ENCODE measurements around the gene MEGF8.

The MEGF8 gene

DNA sequence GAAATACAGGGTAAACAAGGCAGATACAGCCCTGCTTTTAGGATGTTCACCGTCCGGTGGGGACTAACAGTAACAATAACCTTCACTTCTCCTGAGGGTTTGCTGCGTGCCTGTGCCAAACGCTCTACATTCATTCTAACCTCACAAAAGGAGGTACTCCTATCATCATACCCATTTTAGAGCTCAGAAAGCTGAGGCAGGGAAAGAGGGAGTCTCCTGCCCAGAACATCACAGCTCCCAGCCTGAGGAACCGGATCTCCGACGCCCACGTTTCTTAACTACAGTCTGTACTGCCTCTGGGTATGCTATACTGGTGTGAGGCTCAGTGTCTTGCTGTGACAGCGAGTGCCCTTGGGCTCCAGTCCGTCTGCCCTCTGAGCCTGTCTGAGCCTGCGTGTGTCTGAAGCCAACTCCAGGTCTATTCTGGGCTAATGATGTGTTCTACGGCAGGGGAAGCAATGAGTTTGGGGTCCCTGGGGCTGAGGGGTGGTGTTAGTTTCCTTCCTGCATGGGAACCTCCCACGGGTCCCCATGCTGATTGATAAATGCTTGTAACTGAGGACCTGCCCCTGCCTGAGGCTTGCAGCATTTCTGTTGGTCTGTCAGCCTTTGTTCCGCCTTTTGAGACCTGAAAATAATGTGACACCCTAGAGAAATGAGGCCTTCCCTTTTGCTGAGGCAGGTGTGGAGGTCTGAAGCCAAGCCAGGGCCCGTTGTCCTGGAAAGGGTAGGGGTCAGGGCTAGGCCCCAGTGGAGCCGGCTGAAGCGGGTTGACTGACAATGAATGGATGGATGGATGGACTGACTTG lies 96.9 kb downstream of the MEGF8 start:
- no peak for DNase-seq

DNA sequence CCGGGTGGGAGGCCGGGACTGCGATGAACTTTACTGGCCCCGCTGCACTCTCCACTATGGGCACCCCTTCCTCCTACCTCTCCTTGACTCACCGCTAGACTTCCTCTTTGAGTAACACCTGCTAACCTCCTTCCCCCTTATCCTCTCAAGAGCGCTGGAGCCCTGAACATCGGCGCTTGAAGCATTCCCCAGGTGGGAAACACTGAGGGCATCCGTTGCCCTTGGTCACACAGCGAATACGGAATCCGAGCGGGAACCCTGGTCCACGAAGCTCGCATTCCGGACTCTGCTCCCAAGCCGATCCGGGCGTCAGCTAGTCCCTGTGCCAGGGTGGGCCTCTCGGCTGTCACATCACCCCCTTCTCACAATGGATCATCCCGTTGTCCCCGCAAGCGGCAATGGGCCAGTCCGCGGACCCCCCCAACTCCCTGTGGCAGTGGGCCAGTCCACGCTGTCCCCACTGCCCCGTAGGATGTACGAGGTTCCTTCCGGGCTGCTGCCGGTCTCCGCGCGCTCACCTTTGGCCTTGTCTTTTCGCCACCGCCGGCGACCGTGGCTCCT lies 97.5 kb downstream of the MEGF8 start:
- no peak for DNase-seq

DNA sequence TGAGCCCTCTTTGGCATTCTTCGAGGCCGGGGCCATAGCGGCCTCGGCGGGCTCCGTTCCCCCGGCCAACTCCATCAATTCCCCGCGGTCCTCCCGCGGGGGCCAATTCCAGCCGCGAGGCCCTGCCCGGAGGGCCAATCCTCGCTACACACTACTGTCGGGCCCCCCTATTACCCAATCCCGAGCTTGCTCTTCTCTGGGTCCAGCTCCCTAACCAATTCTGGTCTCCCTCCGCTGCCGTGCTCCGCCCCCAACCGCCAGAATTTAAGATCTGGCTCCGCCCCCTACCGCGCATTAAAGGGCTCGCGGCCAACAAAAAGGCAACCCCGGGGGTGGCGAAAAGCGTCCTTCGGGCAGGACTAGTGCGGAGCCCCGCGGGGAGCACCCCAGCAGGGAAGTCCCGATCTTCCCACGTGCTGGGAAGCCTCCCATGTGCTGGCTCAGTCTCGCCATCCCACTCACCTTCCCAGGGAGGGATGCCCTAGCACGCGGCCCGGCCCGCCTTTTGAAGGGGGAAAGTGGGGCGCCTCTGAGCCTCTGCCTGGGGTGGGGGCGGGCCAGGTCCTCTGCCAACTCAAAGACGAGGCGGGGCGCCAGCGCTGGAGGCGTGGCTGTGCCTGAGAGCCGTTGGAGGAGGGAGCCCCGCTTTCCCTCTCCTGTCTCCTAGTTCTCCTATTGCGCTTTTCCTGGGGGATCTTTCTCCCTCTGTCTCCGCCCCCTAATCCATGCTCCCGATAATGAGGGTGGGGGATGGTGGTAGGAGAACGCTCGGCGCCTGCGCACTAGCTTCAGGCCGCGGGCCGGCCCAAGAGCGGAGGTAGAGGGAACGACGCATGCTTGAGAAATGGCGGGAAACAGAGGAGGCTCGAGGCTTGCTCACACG lies 98.3 kb downstream of the MEGF8 start:
- peak; percentile 81 for DNase-seq

DNA sequence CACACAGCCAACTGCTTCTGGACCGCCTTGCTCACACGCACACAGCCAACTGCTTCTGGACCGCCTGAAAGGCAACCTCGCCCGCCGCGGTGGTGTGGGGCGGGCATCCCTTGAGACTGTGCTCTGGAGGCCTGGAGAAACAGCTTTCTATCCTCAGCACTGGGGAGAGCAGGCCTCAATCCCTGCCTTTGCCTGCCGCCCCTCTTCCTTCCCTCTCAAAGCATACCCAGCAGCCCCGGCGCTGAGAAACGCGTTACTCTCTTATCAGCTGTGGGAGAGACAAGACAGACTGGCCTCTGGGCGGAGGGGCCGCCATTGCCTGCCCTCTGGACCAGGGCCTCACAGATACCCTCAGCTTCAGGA lies 98.9 kb downstream of the MEGF8 start:
- no peak for DNase-seq

DNA sequence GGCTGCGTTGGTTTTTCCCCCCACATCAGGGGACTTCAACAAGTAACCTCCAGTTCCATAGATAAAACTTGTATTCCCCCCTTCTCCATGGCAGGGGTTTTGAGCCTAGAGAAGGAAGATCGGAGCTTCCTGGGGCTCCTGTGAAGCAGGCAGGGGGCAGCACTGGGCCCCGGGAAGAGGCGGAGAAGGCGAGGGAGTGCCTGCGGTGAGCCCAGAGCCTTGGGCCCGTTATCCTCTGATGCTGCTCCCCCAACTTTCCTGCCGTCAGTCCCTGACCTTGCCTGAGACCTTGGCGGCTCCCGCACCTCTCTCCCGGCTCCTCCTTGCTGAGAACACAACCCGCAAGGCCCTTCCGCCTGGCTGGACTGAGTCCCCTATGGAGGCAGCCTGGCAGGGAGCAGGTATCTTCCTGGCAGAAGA lies 99.3 kb downstream of the MEGF8 start:
- DNase-seq: no peak

DNA sequence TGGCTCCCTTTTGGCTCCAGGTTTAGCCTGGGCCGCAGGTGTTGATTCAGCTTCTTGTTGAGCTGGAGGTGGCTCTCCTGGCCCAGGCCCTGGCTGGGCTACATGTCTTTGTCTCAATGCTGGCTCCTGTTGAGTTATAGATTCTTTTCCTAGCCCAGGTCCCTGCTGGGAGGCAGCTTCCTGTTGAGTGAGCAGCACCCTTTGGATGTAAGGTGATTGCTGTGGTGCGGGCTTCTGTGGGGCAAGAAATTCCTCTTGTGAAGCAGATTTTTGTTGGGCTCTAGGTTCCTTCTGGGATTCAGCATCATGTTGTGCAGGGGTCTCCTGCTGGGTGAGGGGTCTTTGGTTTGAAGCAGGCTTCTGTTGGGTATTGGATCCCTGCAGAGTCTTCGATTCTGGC lies 101.2 kb downstream of the MEGF8 start:
- no peak for DNase-seq

DNA sequence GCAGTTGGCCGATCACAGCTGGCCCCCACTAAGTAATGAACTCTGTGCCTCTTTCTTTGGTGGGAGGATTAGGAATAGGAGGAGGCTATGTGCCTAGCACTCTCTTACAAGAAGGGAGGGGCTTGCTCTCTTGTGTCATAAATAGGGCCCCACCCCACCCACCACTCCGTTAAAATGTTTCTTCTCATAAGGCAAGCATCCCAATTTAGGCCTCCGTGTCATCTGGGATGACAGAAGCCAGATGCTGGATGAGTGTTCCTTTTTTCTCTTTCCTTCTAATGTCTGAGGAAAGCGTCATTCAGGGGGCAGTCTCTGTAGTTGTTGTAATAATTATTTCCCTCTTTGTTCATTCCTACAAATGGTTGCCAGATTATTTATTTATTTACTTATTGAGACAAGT lies 101.9 kb downstream of the MEGF8 start, which contains the start of gene LIPE:
Gene LIPE (minus strand): TSS at position 76 of the 400 bp plus-strand sequence. CDS start 239 bp downstream, outside the sequence.
- DNase-seq: no peak
